AG04450 (cell line): ENCODE results near the gene ANKS1B. TPM values are rescaled to one million over a fixed set of nuclear protein-coding genes. Genes with fewer than 3 reads are reported as not detected.

Experiments
- CTCF ChIA-PET: fragments of 300-600, 350-600 bp; formaldehyde crosslinking; extraction: SDS; loops from one replicate; lab custom pipeline; 2022; ENCODE audit warnings: antibody characterized with exemption, inconsistent platforms; lab: Charles Lee
- POLR2A ChIA-PET: fragments of 350-600 bp; formaldehyde crosslinking; extraction: SDS; loops from one replicate; lab custom pipeline; 2021; ENCODE audit warnings: antibody characterized with exemption, inconsistent platforms; lab: Yijun Ruan, JAX
- DNase-seq: peaks from one replicate; pipeline ENCODE4 v3.0.0-alpha.2; 2011; ENCODE audit warnings: low read depth, low spot score
- H3K27ac ChIP-seq: one replicate; pipeline ENCODE4 v1.5.1; 2012; ENCODE audit warnings: low read depth, low read length, control low read depth
- H3K27me3 ChIP-seq: one replicate; pipeline ENCODE4 v1.6.0; 2012; ENCODE audit warnings: low read length; ENCODE audit not compliant: control insufficient read depth, insufficient read depth
- H3K4me3 ChIP-seq: 2 replicates; pipeline ENCODE4 v1.5.1; 2011; ENCODE audit warnings: mild to moderate bottlenecking, low read depth, low read length, control low read depth
- H3K9me3 ChIP-seq: 2 replicates; pipeline ENCODE4 v1.5.1; 2012; ENCODE audit warnings: low read length; ENCODE audit not compliant: control insufficient read depth, insufficient read depth
- polyA plus RNA-seq: library from polyadenylated mRNA; depleted of rRNA; stranded (reverse); fragments of >200 nt; gene quantifications from 2 replicates; pipeline ENCODE4 v1.2.3, GENCODE V29; 2011
- TF ChIP-seq, protein P1 (sequence below): IDR thresholded peaks from 2 replicates; pipeline ENCODE4 v1.5.1; 2011; ENCODE audit warnings: low read depth, low read length, control low read depth, inconsistent platforms

ANKS1B gene
- polyA plus RNA-seq, 1 experiment, result 0.22 TPM

DNA sequence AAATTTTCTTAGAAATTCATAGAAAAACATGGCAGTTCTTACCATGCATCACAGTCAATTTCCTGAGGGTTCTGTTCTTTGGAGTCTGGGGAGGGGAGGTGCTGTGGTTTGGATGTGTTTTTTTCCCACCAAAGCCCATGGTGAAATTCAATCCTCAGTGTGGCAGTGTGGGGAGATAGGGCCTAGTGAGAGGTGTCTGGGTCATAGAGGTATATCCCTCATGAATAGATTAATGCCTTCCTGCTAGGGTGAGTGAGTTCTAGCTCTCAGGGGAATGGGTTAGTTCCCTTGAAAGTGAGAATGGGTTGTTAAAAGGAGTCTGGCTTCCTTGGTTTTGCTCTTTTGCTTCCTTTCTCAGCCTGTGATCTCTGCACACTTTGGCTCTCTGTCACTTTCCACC is 1061.9 kb downstream of the ANKS1B start:
- Histone ChIP-seq H3K27me3 (no peaks in the 10 kb centered on the region), H3K27ac (no peak overlapping the region), H3K4me3 (no peak overlapping the region), H3K9me3 (no peaks in the 10 kb centered on the region)
- ChIA-PET POLR2A (no interaction called here), CTCF (no interaction called here)
- TF ChIP-seq, protein P1, sequence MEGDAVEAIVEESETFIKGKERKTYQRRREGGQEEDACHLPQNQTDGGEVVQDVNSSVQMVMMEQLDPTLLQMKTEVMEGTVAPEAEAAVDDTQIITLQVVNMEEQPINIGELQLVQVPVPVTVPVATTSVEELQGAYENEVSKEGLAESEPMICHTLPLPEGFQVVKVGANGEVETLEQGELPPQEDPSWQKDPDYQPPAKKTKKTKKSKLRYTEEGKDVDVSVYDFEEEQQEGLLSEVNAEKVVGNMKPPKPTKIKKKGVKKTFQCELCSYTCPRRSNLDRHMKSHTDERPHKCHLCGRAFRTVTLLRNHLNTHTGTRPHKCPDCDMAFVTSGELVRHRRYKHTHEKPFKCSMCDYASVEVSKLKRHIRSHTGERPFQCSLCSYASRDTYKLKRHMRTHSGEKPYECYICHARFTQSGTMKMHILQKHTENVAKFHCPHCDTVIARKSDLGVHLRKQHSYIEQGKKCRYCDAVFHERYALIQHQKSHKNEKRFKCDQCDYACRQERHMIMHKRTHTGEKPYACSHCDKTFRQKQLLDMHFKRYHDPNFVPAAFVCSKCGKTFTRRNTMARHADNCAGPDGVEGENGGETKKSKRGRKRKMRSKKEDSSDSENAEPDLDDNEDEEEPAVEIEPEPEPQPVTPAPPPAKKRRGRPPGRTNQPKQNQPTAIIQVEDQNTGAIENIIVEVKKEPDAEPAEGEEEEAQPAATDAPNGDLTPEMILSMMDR, result no peak
- no peak for DNase-seq

DNA sequence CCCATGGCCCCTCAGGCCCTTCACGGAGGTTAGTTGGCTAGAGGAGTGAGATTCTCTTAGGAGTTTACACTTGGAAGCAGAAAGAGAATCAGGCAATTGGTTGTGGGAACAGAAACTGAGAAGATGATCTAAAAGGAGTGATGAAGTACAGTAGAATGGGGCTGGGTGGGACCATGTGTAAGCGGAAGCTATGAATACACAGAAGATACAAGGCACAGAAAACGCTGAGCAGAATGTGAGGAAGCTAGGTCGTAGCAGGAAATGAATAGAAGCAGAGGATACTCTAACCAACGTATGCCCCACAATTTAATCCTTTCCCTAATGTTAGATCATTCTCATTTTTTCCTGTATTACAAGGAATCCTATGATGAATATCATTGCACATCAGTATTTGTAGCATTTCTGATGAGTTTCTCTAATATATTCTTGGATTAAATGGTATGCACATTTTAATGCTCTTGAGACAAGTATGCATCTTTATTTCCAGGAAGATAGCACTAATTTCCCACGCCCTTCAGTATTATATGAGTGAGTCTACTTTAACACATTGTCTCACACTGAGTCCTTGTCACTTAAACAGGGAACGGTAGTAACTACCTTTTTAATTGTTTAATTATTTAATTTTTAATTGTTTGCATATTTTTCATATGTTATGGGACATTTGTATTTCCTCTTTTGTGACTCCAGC is 1066.4 kb downstream of the ANKS1B start:
- CTCF ChIA-PET, result no interaction called here

DNA sequence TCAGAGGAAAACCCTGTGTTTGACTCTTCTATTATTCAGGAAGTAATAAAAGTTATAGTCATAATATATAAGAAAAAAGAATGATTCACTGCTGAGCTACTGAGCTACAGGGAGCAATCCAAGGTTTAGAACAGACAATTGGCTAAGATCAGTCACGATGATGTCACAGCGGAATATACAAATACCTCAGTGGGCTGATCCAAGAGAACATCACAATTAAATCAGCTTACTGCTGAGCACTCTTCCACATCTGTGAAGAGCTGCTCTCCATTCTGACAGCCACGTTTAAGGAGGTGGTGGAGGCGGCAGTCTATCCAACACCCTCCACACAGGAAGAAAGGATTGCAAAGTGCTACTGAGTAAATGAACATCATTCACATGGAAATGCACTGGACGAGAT is 1068.6 kb downstream of the ANKS1B start:
- Histone ChIP-seq H3K27ac (no peak overlapping the region), H3K9me3 (no peaks in the 10 kb centered on the region), H3K4me3 (no peak overlapping the region), H3K27me3 (no peaks in the 10 kb centered on the region)
- DNase-seq, result no peak
- ChIA-PET CTCF (no interaction called here), POLR2A (no interaction called here)
- TF ChIP-seq, protein P1, result no peak

More for the DNA sequence above, 1066.4 kb downstream of the ANKS1B start:
- no peak for DNase-seq
- no peaks in the 10 kb centered on the region for H3K27me3 ChIP-seq
- no peak overlapping the region for H3K27ac ChIP-seq
- TF ChIP-seq, protein P1, result no peak
- POLR2A ChIA-PET, result no interaction called here
- H3K4me3 ChIP-seq, result no peak overlapping the region
- H3K9me3 ChIP-seq, result no peaks in the 10 kb centered on the region

DNA sequence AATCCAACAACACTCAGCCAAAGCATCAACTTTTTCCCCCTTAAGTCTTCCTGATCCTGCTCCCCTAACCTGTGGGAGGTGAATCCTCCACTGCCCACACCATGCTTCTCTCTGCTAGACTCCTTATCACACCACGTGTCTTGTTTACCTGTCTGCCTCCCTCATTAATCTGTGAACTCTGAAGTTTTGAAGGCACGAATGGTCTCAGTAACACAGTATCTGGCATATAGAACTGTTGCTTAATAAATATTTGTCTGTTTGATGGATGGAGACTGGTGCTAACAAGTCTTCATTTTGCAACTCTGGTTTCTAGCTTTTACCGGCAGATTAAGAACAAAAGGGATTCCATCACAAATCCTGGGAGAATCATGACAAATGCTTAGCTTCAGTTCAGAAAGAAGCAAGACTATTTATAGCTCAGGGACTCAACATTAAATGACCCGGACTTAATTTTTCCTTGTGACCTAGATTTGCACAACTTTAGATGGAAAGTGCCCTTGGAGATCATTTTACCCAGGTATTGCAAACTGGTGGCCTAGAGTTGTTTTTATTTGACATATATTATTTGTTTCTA is 1072.2 kb downstream of the ANKS1B start:
- TF ChIP-seq, protein P1, result no peak
- H3K4me3 ChIP-seq, result no peak overlapping the region

DNA sequence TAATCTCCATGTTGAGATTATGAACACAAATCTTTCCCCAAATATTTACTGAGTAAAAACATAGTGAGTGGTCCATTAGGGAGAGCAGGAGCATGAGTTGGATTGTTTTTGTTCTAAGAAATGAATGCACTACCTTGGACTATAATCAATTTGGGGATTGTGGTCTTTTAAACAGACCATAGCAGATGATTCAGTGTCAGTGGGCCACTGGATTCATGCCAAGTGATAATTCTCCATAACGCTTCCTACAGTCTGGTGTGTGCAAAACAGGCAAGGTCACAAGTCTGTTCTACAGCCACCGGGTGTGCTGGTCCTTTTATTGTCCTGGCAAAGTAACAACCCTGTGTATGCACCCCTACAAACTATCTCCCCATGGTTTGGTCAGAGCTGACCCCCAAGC is 1073.3 kb downstream of the ANKS1B start:
- TF ChIP-seq, protein P1, result no peak
- DNase-seq, result no peak
- Histone ChIP-seq H3K9me3 (no peaks in the 10 kb centered on the region), H3K27ac (no peak overlapping the region), H3K27me3 (no peaks in the 10 kb centered on the region), H3K4me3 (no peak overlapping the region)
- ChIA-PET POLR2A (no interaction called here), CTCF (no interaction called here)

More for the DNA sequence above, 1072.2 kb downstream of the ANKS1B start:
- ChIA-PET POLR2A (no interaction called here), CTCF (no interaction called here)
- no peak overlapping the region for H3K27ac ChIP-seq
- DNase-seq, result no peak
- H3K27me3 ChIP-seq, result no peaks in the 10 kb centered on the region
- no peaks in the 10 kb centered on the region for H3K9me3 ChIP-seq
